ENCODE data around the gene SPTBN1.

GRCh38 chr2:54514822-54515569, 58.9 kb downstream of the SPTBN1 start:
- TF ChIP-seq CTCF (IDR thresholded peaks at IDR 0.05; ENCODE audit: low read length) (no peak), EZH2 (IDR thresholded peaks at IDR 0.05; ENCODE audit: borderline replicate concordance, low read length) (no peak)

Measured in OCI-LY1 (cell line).